Measurements from ENCODE around the gene NECTIN1. TPM values are rescaled to one million over a fixed set of nuclear protein-coding genes. Genes with fewer than 3 reads are reported as not detected.

NECTIN1 gene
- total RNA-seq, 1 donor from 2014 or later = 2.6 TPM

DNA sequence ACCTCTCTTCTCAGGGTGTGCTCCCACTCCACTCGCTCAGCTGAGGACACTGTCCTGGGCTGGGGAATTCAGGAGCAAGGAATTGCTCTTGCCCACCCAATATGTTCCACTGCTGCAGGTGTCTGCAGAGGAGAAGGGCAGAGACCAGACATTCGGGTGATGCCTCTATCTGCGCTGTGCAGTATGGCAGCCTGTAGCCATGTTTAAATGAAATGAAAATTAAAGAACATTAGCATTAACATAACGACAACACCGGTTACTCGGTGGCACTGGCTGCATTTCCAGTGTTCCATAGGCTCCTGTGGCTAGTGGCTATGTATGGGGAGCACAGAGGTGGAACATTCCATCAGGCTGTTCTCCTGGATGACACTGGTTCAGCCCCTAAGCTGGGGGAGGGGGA is 104.4 kb downstream of the NECTIN1 start:
- intact Hi-C loops (cut with micrococcal nuclease) = no loop called here

DNA sequence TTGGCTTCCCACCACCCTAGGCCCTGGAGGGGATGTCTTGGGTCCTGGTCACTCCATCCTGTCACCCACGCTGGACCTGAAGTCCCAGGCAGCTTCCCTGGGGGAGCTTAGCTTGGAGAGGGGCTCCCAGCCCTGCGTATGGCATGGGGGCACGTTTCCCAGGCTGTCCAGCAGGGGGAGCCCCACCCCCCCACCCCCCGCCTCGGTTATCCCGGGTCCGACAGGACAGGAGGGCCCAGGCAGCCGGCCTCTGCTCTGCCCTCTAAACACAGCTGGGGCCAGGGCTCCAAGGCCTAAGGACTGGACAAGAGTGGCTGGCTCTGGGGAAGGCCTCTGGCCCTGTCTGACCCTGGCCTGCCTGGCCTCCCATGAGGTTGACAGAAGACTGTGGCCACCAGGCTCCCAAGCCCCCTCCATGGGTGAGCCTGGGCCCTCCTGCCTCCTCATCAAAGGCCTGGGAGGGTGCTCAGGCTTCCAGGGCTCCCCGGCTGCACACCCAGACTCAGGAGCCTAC is 104.8 kb downstream of the NECTIN1 start:
- intact Hi-C loops (cut with micrococcal nuclease) = no loop called here

DNA sequence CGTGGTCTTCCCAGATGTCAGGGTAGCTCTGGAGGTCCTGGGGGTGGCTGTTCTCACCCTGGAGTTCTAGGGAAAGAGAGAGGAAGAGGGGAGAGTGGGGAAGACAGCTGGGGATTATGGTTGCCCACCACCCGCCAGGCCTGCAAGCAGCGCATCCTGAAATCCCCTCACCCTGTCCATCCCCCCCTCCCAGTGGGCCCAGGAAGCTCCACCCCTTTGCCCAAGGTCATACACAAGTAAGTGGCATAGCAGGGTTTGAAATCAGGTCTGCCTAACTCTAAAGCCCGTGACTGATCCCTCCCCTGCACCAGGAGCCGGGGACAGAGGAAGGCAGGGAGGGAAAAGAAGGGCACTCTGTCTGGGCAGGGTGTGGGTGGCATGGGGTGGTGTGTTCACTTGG is 105.3 kb downstream of the NECTIN1 start:
- intact Hi-C loops (cut with micrococcal nuclease) = no loop called here

DNA sequence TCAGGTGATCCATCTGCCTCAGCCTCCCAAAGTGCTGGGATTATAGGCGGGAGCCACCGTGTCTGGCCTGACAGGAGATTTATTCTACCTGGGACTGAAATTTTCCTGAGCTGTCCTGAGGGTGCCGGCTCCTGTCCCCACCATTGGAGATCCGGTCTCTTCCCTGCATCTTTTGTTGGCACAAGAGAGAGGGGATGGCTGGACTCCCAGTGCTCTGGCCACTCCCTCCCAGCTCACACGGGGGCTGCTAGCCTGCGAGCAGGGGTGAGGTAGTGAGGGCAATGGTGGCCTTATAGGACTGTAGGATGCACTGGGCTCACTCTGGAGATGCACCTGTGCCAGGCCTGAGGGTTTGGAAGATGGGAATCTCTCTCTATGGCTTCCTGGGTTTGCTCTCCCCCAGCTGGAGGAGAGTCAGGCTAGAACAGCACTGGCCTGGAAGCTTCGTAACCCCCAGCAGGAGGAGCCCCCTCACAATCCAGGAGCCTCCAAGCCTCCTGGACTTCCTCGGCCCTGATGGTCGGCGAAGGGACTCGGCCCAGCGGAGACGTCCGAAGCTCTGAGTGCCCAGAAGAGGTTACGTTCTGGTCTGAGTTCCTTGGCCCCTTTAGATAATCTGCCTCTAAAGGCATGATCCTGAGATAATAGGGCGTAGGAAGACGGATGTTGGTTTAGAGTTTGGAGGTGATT is 106.4 kb downstream of the NECTIN1 start:
- intact Hi-C loops (cut with micrococcal nuclease) = no loop called here

DNA sequence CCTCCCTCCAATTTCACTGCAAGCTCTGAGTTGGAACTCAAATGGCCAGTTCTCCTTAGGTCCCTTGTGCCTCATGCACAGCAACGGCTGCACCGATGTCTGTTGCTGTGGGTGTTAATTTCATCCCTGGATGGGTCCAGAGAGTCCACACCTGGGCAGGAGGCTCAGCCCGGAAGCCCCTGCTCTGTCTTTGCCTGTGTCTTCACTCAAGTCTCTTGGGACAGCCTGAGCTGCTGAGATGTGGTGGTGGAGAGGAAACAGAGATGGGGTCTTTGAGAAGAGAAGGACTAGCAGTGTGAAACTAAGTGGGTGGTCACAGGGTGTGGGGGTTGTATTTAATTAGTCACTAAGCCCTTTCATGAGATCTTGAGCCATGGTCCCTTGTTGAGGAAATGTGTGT is 109.3 kb downstream of the NECTIN1 start:
- intact Hi-C loops (cut with micrococcal nuclease) = no loop called here

DNA sequence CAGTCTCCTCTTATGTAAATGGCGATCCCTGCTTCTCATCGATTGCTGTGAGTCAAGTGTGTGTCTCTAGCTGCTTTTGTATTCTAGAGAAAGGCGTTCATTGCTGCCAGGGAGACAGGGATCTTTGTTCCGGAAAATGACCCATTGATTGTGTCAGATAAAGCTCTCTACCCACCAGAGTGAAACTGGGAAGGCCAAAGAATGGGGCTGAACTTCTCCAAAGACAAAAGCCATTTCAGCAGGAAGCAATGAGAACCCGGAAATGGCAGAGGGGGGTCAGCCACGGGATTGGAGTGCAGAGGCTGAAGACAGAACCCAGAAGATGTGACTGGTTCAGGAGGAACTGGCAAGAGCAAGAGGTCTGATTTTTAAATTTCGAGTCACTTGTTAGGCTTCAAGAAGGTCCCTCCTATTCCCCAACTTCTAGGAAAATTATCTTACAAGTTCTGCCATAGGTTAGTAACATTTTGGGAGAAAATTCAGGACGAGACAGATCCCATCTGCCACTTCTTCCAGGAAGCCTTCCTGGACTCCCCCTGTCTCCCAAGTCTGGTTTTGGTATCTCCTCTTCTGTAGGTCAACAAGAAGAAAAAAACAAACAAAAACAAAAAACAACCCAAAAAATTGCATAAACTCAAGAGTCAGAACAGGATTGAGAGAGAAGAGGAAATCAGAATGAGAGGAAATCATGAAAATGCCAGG is 110.6 kb downstream of the NECTIN1 start:
- intact Hi-C loops (cut with micrococcal nuclease) = no loop called here

DNA sequence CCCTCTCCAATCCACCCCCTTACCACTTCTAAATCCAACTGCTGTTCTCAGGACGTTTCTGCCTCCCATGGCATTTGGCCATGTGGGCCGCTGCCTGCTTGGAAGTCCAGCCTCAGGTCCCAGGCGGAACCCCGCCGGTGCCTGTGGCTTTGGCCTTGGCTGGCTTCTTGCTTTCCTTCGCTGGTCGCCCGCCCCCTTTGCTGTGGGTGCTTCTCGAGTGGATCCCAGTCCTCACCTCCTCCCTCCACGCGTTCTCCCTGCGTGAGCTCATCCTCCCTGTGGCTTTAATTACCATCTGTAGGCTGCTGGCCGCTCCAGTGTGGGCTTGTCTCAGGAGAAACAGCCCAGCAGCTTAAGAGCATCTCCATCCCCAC is 111.7 kb downstream of the NECTIN1 start:
- intact Hi-C loops (cut with micrococcal nuclease) = no loop called here

DNA sequence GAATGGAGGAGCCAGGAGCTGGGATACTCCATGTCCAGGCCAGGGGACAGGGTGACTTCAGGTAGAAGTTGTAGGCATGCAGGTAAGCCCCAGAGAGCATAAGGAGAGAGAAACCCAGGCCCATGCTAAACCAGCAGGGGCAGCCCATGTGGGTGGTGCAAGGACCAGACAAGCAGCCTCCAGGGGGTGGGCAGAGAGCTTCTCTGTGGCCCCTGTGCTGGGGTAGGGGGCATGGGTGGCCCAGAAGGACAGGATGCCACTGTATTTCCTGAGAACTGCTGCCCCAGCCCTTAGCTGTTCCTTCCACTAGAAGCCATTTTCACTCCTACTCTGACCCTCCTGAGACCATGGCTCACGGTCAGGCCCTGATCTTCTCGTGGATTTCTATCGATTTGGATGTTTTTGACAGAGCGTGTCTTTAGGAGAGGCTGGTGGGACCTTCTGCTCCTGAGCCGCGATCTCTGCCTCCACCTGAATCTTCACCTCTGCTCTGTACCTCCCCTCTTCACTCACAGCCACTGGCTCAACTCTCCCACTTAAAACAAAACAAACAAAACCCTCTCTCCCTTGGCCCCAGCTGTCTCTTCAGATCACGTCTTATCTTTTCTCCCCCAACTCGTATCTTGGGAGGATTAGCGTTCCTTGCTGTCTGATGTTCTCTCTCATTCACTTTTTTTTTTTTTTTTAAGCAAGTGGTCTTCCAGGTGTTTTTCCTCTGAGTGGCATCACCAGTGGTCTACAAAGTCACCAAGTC is 112.2 kb downstream of the NECTIN1 start:
- intact Hi-C loops (cut with micrococcal nuclease) = no loop called here

DNA sequence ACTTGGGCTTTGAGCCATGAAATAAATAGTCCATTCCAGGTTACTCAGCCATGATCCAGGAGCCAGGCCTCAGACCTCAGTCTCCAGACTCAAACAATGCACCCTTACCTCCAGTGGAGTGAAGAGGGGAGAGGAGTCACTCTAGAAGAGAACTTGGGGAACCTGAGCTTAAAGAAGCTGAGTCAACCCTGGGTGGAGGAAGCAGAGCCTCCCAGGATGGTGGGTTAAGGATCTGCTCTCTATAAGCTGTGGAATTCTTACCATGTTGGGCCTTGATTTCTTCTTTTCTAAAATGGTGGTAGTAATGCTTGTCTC is 113.2 kb downstream of the NECTIN1 start:
- intact Hi-C loops (cut with micrococcal nuclease) = no loop called here

DNA sequence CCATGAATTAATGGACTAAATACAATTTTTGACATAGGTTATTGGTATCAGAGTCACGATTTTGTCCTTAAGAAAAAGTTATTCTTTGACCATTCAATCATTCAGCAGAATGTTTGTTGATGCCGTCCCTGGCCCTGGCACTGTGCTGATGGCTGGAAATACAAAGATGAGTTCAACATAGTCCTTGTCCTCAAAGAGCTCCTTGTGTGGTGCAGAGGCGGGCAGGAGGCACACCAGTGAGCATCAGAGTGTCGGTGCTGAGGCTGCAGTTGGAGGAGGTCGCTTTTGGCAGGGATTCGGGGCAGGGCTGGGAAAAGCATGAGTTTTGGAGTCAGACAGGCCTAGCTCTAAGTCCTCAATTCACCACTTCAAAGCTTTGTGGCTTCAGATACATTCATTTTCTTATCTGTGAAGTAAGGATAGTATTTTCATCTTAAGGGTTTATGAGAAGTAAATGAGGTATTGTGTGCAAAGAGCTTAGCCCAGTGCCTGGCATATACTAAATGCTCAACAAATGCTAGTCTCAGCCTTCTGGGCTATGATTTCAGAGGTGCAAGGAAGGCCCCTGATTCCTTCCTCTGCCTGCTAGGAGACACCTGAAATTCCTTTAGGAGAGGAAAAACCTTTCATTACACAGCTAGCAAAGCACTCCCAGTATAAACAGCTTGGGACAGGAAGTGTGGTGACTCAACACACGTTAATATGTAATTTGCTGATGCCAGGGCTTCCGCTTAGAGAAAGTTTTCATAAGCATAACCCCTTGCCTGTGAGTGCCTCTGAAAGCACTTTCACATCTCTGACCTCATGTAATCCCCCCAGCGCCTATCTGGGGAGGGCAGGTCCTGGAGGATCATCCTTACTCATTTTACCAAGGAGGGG is 113.8 kb downstream of the NECTIN1 start:
- intact Hi-C loops (cut with micrococcal nuclease) = no loop called here

DNA sequence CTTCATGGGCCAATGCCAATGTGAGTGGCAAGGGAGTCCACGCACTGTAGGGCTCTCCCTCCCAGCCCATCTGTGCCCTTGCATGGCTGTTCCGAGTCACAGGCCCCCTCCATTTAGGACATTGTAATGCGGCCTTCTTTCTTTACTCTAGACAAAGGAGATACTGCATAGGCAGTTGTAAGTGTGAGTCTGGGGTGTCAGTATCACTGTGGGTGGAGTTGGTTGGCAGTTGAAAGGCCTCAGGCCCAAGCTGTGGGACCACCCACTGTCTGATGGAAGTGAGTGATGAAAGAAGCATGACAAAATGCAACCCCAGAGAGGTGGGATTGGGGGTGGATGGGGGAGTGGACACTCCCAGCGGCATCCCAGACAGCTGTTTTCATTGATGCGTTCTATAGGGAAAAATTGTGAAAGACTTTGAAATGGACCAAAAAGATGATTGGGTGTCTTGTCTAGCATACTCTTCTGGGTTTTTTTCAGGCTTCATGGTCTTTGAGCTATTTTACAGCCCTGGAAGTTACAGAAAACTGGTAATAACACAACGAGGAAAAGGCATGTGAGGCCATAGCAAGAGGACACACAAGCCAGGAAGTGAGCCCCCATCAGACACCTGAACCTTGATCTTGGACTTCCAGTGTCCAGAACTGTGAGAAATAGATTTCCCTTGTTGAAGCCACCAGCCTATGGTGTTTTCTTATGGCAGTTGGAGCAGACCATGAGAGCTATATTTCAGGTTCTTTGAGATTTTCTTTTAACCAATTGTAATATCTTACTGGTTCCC is 114.6 kb downstream of the NECTIN1 start:
- intact Hi-C loops (cut with micrococcal nuclease) = no loop called here

DNA sequence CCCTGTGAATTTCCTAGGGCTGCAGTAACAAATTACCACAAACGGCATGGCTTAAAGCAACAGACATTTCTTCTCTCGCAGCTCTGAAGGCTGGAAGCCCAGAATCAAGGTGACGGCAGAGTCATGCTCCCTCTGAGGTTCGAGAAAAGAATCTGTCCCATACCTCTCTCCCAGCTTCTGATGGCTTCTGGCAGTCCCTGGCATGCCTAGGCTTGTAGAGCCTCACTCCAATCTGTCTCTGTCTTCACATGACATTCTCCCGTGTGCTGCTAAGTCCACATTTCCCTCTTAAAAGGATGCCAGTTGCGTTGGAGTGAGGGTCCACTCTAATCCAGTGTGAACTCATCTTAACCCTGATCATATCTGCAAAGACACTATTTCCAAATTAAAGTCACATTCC is 116.2 kb downstream of the NECTIN1 start:
- intact Hi-C loops (cut with micrococcal nuclease) = no loop called here

DNA sequence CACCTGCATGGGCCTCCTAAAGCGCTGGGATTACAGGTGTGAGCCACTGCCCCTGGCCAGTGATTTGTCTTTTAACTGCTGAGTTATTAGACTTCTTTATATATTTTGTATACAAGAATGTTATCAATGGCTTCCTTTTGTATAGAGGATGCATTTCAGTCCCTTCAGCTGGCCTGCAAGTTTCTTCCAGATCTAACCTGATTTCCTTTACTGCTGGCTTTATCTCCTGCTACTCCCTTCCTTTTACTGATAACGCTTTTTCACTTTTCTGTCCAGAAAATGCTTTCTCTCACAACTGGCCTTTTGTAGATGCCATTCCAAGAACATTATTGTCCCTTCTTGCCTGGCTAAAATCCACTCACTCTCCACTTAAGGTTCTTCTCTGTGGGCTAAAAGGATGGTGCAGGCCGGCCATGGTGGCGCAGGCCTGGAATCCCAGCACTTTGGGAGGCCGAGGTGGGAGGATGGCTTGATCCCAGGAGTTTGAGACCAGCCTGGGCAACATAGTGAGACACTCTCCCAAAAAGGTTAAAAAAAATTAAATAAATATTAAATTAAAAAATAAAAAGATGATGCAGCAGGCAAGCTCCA is 118.1 kb downstream of the NECTIN1 start:
- intact Hi-C loops (cut with micrococcal nuclease) = no loop called here

DNA sequence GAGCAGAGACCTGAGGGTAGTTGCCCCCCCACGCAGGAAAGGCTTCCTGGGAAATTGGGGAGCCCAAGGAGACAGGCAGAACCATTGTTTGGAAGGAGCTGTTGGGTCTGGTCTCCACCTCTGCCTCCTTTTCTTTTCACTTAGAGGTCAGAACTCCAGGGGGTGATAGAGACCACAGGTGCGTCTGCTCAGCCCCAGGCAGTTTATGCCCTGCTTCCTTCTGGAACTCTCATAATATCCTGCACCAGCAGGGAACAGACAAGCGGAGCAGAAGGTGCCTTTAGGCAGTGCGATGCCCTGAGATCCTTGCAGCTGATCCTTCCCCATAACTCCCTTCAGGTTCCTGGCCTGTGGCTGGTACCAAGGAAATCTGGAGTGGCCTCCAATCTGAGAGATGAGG is 120.2 kb downstream of the NECTIN1 start:
- intact Hi-C loops (cut with micrococcal nuclease) = no loop called here

DNA sequence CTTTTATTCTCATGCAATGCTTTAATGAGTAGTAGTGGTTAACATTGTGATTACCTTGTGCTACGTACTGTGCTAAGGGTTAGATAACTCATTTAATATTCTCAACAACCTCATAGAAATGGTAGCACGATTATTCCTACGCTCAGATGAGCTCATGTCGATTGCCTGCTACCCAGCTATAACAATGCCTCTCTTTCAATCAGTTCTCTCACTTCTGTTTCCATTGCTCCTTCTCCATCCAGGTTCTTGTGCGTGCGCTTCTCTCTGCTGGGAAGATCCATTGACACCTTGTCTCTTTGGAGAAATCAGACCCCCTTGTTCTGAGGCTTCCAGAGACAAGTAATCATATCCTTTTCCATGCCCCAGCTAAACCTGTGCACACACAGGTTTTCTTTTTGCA is 120.8 kb downstream of the NECTIN1 start:
- intact Hi-C loops (cut with micrococcal nuclease) = no loop called here

DNA sequence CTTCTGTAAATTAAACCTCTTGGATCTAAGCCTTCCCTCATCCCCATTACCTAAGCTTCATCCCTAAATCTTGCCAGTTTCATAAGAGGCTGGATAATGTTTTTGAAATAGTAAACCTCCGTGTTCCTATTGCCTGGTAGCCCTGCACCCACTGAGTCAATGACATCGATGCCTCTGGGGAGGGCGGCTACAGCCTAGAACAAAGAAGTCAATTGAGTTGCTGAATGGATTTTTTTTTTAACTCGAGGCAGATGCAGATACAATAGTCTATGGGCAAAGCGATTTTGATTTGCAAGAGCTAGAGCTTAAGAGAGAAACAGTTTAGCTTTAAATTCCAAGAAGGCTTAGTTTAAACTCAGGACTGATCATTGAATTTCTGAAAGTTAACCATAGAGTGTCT is 121.3 kb downstream of the NECTIN1 start:
- intact Hi-C loops (cut with micrococcal nuclease) = no loop called here

DNA sequence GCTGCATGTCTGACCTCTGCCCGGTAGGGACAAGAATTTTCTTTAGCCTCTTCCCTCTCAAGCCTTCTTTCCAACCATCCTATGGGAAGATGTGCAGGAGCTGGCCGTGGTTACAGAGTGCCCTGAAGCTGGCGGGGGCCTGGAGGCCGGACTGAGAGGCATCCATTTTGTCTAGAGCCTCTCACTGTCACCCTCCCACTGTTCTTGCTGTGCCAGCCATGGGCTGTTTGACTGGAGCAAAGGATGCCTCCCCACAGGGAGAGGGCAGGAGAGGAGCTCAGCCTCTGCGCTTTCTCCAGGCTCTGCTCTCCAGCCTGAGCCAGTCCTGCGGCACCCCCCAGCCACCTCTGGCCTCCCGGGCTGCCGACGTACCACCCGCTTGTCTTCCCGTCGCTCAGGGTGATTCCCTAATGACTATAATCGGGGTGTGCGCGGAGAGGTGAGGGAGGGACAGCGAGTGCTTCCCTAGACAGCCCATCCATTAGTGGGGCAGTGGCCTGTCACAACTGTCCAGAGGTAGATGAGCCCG is 123.8 kb downstream of the NECTIN1 start:
- intact Hi-C loops (cut with micrococcal nuclease) = no loop called here

DNA sequence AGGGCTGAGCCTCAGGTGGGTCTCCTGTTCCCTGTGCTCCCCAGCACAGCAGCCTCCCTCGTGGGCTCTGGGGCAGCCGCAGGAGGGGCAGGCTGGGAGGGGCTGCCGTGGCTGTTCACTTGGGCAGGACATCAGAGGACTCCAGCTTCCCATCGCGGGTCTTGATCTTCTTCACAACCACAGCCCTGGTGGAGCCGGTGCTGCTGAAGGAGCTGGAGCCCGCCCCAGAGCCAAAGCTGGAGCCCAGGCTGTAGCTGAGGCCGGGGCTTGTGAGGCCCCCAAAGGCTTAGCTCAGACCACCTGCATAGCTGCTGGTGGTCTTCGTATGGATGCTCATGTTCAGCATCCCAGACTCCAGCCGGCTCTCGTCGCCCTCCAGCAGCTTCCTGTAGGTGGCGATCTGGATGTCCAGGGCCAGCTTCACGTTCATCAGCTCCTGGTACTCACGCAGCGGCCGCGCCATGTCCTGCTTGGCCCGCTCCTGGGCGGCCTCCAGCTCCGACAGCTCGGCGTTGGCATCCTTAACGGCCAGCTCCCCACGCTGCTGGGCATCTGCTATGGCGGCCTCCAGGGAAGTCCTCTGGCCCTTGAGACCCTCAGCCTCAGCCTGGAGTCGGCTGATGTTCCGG is 126.1 kb downstream of the NECTIN1 start:
- intact Hi-C loops (cut with micrococcal nuclease) = no loop called here

DNA sequence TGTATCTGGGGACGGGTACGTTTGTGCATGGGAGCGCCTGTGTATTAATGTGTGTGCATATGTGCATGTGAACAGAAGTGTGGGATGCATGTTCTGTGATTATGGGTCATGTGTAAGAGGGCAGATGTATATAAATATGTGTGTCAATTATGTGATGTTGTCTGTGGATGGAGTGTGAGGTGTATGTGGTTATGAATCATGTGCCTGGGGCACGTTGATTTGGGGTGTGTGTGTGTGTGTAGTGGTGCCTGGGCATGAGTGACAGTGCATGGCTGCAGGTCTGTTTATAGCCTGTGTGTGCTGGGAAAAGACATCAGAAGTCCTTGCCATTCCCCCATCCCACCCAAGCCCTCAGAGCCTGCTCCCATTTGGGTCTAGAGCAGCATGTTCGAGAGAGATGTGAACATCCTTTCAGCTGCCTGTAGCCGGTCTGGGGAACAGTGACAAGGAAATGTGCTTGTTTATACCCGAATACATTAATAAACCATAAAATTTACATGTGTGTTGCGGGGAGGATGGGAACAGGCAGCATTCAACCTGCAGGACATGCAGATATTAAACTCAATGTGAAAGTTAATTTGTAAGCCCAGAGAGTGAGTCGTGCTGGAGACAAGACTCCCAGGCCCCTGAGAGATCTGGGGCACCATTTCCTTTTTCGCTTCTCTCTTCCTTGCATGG is 129.0 kb downstream of the NECTIN1 start:
- intact Hi-C loops (cut with micrococcal nuclease) = no loop called here

Measured in T-helper 2 cell treated with Interferon-gamma antibody and Interleukin-4, amounts not matched to agents 100 ng/mL and 5 ng/mL, for 36 hours (primary cell).